BLaER1 (cell line): Measurements from ENCODE around the gene C9.

ENCODE experiments used
- H3K27ac ChIP-seq: shearing (Covaris generic); formaldehyde crosslinking; 2 replicates; pipeline ENCODE4 v1.8.1; 2022
- H3K27me3 ChIP-seq: shearing (Covaris generic); formaldehyde crosslinking; 2 replicates; pipeline ENCODE4 v1.8.1; 2022
- H3K36me3 ChIP-seq: shearing (Covaris generic); formaldehyde crosslinking; 2 replicates; pipeline ENCODE4 v1.8.1; 2022
- H3K4me1 ChIP-seq: shearing (Covaris generic); formaldehyde crosslinking; 2 replicates; pipeline ENCODE4 v1.8.1; 2022
- H3K4me2 ChIP-seq: shearing (Covaris generic); formaldehyde crosslinking; 2 replicates; pipeline ENCODE4 v1.8.1; 2022
- H3K4me3 ChIP-seq: shearing (Covaris generic); formaldehyde crosslinking; 2 replicates; pipeline ENCODE4 v1.8.1; 2022
- H3K9ac ChIP-seq: shearing (Covaris generic); formaldehyde crosslinking; 2 replicates; pipeline ENCODE4 v1.8.1; 2022
- H3K9me3 ChIP-seq: shearing (Covaris generic); formaldehyde crosslinking; 2 replicates; pipeline ENCODE4 v1.8.1; 2022
- H4K20me1 ChIP-seq: shearing (Covaris generic); formaldehyde crosslinking; 2 replicates; pipeline ENCODE4 v1.8.1; 2022
- Cebpa-rat ChIP-seq: shearing (Covaris generic); IDR thresholded peaks from 2 replicates; pipeline ENCODE4 v1.8.1; 2022

The C9 gene

DNA sequence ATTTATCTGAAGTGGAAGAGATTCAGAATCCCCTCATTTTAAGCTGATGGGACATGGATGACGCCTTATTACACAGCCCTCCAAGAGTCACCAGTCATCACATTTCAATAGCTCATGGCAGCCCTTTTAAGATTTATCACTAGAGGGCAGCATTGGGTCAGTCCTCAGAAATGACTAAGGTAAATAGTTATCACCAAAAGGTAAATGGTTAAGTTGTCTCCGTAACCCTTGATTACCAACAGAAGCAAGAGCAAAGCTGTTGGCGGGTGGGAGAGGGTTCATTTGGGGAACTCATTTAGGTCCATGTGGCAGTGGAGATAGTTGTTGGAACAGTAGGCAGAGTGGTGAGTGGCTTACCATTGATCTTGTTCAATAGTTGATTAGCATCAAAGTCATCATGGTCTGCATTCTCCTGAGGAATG, 12.0 kb upstream of the C9 start:
- H3K4me2 ChIP-seq = no peak overlapping the region
- no peaks in the 10 kb centered on the region for H3K27me3 ChIP-seq
- no peaks in the 10 kb centered on the region for H3K9me3 ChIP-seq
- no peak overlapping the region for H3K9ac ChIP-seq
- H3K36me3 ChIP-seq = no peaks in the 10 kb centered on the region; the same call in 1 of the 2 replicates
- H3K4me1 ChIP-seq = no peaks in the 10 kb centered on the region
- no peaks in the 10 kb centered on the region for H4K20me1 ChIP-seq
- no peak overlapping the region for H3K4me3 ChIP-seq
- TF ChIP-seq Cebpa-rat = no peak
- no peak overlapping the region for H3K27ac ChIP-seq

- Histone ChIP-seq H3K36me3 (no peaks in the 10 kb centered on the region; the same call in 1 of the 2 replicates), H3K4me2 (no peak overlapping the region), H3K9ac (no peak overlapping the region), H3K9me3 (no peaks in the 10 kb centered on the region), H4K20me1 (no peaks in the 10 kb centered on the region), H3K27ac (no peak overlapping the region), H3K4me1 (no peaks in the 10 kb centered on the region), H3K27me3 (no peaks in the 10 kb centered on the region), H3K4me3 (no peak overlapping the region)
- TF ChIP-seq Cebpa-rat = no peak
Observed at GRCh38 chr5:39373791-39374190, 9.5 kb upstream of the C9 start.

GRCh38 chr5:39371367-39371635, 7.0 kb upstream of the C9 start:
- no peaks in the 10 kb centered on the region for H3K9me3 ChIP-seq
- no peaks in the 10 kb centered on the region for H3K4me1 ChIP-seq
- no peak overlapping the region for H3K9ac ChIP-seq
- H3K27ac ChIP-seq = no peak overlapping the region
- no peaks in the 10 kb centered on the region; the same call in 1 of the 2 replicates for H3K36me3 ChIP-seq
- no peak overlapping the region for H3K4me2 ChIP-seq
- no peak for TF ChIP-seq Cebpa-rat
- H3K4me3 ChIP-seq = no peak overlapping the region
- no peaks in the 10 kb centered on the region for H3K27me3 ChIP-seq
- no peaks in the 10 kb centered on the region for H4K20me1 ChIP-seq

DNA sequence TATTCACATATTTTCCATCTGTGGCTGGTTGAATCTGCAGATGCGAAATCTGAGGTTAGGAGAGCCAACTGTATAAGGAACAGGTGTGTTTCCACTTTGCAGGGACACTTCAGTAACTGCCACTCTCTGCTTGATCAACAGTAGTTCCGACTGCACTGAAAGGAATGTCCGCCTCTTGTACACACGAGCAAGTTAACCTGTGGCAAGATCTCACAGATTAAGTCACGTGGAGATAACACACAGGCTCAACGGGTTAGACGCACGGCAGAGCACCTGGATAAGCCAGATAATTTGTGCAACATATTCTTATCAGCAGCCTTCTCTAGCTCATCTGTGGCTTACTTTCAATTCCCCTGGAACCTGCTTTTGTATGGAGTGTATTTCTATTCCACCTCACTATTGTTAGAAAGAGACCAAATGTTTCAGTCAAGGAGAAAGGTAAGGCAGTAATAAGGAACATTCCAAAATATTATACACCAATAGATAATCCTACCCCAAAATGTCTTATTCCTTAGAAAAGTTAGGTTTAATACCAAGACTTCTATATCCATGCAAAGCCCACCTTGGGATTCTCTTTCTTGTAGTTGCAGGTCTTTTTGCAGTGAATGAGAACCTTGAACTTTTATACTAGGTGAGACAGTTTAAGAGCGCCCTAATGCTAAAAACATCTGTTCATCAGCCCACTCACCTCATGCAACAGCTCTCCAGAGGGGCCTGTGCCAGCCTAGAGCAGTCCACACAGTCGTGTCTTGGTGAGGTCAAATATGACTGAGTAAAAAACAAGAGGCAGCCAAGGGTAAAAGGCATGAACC, 6.5 kb upstream of the C9 start:
- no peak for TF ChIP-seq Cebpa-rat
- no peaks in the 10 kb centered on the region for H3K27me3 ChIP-seq
- no peak overlapping the region for H3K27ac ChIP-seq
- H3K36me3 ChIP-seq = no peaks in the 10 kb centered on the region; the same call in 1 of the 2 replicates
- no peak overlapping the region for H3K4me2 ChIP-seq
- no peaks in the 10 kb centered on the region for H3K9me3 ChIP-seq
- no peaks in the 10 kb centered on the region for H3K4me1 ChIP-seq
- H4K20me1 ChIP-seq = no peaks in the 10 kb centered on the region
- no peak overlapping the region for H3K9ac ChIP-seq
- H3K4me3 ChIP-seq = no peak overlapping the region

- H3K27ac ChIP-seq = no peak overlapping the region
- no peaks in the 10 kb centered on the region for H4K20me1 ChIP-seq
- H3K9me3 ChIP-seq = no peaks in the 10 kb centered on the region
- no peaks in the 10 kb centered on the region for H3K4me1 ChIP-seq
- H3K36me3 ChIP-seq = no peaks in the 10 kb centered on the region; the same call in 1 of the 2 replicates
- H3K4me2 ChIP-seq = no peak overlapping the region
- H3K9ac ChIP-seq = no peak overlapping the region
- H3K4me3 ChIP-seq = no peak overlapping the region
- TF ChIP-seq Cebpa-rat = no peak
- H3K27me3 ChIP-seq = no peaks in the 10 kb centered on the region
Observed at GRCh38 chr5:39369123-39369815, 5.0 kb upstream of the C9 start.

GRCh38 chr5:39368116-39368515, 3.8 kb upstream of the C9 start:
- TF ChIP-seq Cebpa-rat = no peak
- Histone ChIP-seq H3K36me3 (no peaks in the 10 kb centered on the region; the same call in 1 of the 2 replicates), H3K4me2 (no peak overlapping the region), H4K20me1 (no peaks in the 10 kb centered on the region), H3K4me1 (no peaks in the 10 kb centered on the region), H3K9ac (no peak overlapping the region), H3K27ac (no peak overlapping the region), H3K4me3 (no peak overlapping the region), H3K9me3 (no peaks in the 10 kb centered on the region), H3K27me3 (no peaks in the 10 kb centered on the region)

GRCh38 chr5:39367711-39368110, 3.4 kb upstream of the C9 start:
- Histone ChIP-seq H3K27ac (no peak overlapping the region), H3K27me3 (no peaks in the 10 kb centered on the region)

DNA sequence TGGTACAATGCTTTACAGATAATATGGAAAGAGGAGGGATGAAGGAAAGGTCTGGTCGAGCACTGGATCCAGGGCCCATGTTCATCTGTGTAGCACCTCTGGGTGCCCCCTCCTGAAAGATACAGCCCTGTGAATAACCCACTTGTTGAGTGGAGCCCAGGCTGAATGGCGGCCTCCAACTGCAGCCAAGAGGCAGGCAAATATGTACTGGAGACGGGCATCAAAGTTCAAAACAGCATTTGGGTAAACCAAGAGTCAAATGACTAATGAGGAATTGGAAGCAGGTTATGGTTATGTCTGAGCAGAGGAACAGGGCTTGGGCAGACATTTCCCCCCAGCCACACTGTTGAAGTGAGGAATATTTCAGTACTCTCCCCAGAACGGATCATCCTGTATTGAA, 1.1 kb downstream of the C9 start:
- no peaks in the 10 kb centered on the region for H3K4me1 ChIP-seq
- H3K4me3 ChIP-seq = no peak overlapping the region
- TF ChIP-seq Cebpa-rat = no peak
- H4K20me1 ChIP-seq = no peaks in the 10 kb centered on the region
- H3K4me2 ChIP-seq = no peak overlapping the region
- no peaks in the 10 kb centered on the region for H3K36me3 ChIP-seq
- H3K9me3 ChIP-seq = no peaks in the 10 kb centered on the region
- no peak overlapping the region for H3K9ac ChIP-seq
- H3K27ac ChIP-seq = no peak overlapping the region
- no peaks in the 10 kb centered on the region for H3K27me3 ChIP-seq

More at GRCh38 chr5:39367711-39368110, 3.4 kb upstream of the C9 start:
- H3K4me1 ChIP-seq = no peaks in the 10 kb centered on the region
- no peak overlapping the region for H3K4me3 ChIP-seq
- no peak overlapping the region for H3K9ac ChIP-seq
- no peak for TF ChIP-seq Cebpa-rat
- no peak overlapping the region for H3K4me2 ChIP-seq
- H3K9me3 ChIP-seq = no peaks in the 10 kb centered on the region
- H4K20me1 ChIP-seq = no peaks in the 10 kb centered on the region
- no peaks in the 10 kb centered on the region; the same call in 1 of the 2 replicates for H3K36me3 ChIP-seq

DNA sequence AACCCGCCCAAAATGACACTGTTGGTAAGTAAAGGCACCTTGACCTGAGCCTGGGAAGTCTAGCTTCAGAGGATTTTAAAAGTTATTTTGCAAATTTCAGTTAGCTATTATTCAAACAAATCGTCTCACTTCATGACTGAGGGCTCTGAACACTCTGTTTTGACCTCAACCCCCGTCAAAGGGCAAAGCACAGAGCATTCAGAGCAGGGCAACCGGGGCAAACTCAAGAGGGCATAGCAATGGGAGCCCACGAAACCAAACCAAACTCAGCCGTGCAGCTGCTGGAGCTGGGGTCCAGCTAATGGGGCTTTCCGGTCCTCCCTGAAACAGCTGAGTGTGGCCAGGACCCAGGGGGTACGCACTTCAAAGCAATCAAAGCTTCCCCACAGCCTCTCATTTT, 1.6 kb downstream of the C9 start:
- Histone ChIP-seq H4K20me1 (no peaks in the 10 kb centered on the region), H3K9ac (no peak overlapping the region), H3K9me3 (no peaks in the 10 kb centered on the region), H3K4me3 (no peak overlapping the region), H3K27me3 (no peaks in the 10 kb centered on the region), H3K4me1 (no peaks in the 10 kb centered on the region), H3K4me2 (no peak overlapping the region), H3K36me3 (no peaks in the 10 kb centered on the region), H3K27ac (no peak overlapping the region)
- TF ChIP-seq Cebpa-rat = no peak

- Histone ChIP-seq H3K9me3 (no peaks in the 10 kb centered on the region), H3K27ac (no peak overlapping the region), H3K4me1 (no peaks in the 10 kb centered on the region), H3K27me3 (no peaks in the 10 kb centered on the region), H4K20me1 (no peaks in the 10 kb centered on the region), H3K4me2 (no peak overlapping the region), H3K4me3 (no peak overlapping the region), H3K36me3 (no peaks in the 10 kb centered on the region), H3K9ac (no peak overlapping the region)
- no peak for TF ChIP-seq Cebpa-rat
Observed at GRCh38 chr5:39361306-39361705, 3.0 kb downstream of the C9 start.
